Hippocampal formation (tissue), 2 donors: ENCODE data around the gene SINHCAF.
A peak's percentile ranks its signal among the peaks of the same experiment; 100 is the strongest.
"Not testable (repeated sequence)": the region's sequence is repeated elsewhere in the genome, so short reads cannot be mapped to it uniquely, and the experiment has no call there.

ENCODE experiments used
- DNase-seq, 2 donors: peaks; one replicate each; lab custom pipeline; 2025; lab: John Stamatoyannopoulos, UW

Gene SINHCAF

GRCh38 chr12:31263661-31264060, 62.3 kb downstream of the SINHCAF start:
- DNase-seq = no peak

DNA sequence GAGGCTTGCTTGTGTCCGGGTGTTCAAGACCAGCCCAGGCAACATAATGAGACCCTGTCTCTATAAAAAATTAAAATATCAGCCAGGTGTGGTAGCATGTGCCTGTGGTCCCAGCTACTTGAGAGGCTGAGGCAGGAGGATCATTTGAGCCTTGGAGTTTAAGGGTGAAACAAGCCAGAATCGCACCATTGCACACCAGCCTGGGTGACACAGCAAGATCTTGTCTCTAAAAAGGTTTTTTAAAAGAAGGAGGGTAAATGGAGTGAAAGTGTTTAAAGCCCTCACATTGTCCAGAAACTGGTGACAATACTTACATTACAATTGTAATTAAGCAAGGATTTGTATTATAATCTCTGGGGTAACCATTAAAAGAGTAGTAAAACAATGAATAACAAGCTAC, 64.2 kb downstream of the SINHCAF start:
- DNase-seq = no peak

DNA sequence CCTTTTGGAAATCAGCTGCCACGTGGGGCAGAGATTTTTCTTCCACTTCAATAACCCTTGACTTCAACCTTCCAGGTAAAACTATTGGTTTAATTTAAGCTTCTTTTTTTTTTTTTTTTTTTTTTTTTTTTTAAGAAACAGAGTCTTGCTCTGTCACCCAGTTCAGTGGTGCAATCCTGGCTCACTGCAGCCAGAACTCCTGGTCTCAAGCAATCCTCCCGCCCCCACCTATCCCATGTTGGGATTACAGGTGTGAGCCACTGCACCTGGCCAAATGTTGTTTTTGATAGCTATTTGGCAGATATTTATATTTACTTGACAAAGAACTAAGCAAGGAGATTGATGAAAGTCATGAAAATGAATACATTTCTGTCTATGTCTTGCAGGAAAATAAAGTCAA, 65.1 kb downstream of the SINHCAF start:
- DNase-seq = no peak

DNA sequence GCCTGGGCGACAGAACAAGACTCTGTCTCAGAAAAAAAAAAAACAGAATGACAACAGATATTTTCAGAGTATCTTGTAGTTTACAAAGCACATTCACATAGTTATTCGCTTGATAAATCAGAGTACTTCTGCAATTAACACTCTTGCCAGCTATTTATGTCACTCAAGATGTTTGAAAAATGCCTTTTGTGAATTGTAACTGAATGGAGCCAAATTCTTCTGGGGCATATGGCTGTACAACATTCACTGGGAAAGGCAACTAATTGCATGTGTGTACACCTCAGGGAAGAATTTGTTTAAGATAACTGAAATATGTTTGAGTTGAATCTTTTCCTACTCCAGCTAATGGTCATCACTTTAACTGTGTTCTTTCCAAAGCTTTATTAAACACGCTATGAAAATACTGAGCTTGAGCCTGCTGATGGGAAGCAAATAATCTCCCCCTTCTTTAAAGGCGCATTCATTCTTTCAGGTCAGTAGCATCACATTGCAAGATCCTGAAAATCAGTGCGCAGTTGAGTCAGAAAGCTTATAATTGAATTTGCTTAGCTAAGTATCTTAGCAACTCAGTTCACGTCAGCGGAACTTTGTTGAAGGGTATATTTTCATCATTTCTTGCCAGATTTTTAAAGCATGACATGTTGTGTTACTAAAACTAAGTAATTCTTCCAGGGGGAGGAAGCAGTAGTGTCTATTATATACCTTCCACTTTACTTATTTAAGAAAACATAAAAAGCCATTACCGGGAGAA, 66.6 kb downstream of the SINHCAF start:
- DNase-seq = no peak

GRCh38 chr12:31257784-31258183, 68.2 kb downstream of the SINHCAF start:
- DNase-seq = no peak

DNA sequence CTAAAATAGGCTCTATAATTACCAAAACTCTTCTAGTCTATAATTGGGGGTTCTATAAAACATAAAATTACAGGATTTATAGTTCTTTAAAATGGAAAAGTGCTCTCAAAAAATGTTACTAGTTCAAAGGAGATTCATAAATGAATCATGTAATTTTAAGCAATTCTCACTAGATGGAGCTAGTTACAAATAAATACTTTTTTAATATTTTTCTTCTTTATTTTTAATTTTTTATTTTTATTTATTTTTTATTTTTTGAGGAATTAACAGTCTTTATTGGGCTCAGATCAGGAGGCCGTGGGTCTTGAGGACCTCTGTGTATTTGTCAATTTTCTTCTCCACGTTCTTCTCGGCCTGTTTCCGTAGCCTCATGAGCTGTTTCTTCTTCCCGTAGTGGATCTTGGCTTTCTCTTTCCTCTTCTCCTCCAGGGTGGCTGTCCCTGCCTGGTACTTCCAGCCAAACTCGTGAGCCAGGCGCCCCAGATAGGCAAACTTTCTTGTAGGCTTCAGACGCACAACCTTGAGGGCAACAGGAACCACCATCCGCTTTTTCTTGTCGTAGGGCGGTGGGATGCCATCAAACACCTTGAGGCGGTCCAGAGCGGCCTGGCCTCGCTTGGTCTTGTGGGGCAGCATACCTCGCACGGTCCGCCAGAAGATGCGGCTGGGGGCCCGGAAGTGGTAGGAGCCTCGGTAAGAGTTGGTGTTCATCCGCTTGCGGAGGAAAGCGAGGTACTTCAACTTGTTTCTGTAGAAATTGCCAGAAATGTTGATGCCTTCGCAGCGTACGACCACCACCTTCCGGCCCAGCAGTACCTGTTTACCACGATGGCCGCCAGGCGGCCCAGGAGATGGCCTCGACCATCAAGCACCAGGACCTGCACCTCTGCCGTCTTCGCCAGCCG, 74.0 kb downstream of the SINHCAF start:
- not testable (repeated sequence) for DNase-seq

GRCh38 chr12:31250179-31250578, 75.8 kb downstream of the SINHCAF start:
- DNase-seq = no peak

- DNase-seq = no peak
Measured at GRCh38 chr12:31249356-31249755, 76.6 kb downstream of the SINHCAF start.

DNA sequence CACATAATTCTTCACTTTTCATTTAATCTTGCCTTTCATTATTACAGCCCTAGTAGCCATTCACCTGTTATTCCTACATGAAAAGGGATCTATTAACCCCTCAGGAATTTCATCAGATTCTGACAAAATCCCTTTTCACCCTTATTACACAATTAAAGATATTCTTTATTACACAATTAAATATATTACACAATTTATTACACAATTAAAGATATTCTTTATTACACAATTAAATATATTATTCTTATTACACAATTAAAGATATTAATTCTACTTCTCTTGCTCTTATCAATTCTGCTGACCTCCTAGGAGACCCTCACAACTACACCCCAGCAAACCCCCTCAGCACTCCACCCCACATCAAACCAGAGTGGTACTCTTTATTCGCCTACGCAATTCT, 77.1 kb downstream of the SINHCAF start:
- no peak for DNase-seq

DNA sequence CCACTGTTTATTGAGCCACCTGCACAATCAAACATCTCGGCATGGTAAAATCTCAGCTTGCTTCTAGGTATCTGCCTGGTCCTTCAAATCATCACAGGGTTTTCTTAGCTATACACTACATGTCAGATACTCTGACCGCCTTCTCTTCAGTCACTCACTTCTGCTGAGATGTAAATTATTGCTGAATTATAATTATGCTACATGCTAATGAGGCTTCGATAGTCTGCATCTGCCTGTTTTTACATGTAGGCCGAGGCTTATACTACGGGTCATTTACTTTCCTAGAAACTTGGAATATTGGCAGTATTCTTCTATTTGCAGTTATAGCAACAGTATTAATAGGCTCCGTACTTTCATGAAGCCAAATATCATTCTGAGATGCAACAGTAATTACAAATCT, 77.6 kb downstream of the SINHCAF start:
- DNase-seq = no peak

GRCh38 chr12:31246470-31246850, 79.5 kb downstream of the SINHCAF start:
- DNase-seq = no peak

GRCh38 chr12:31245822-31246469, 80.0 kb downstream of the SINHCAF start:
- DNase-seq = no peak

DNA sequence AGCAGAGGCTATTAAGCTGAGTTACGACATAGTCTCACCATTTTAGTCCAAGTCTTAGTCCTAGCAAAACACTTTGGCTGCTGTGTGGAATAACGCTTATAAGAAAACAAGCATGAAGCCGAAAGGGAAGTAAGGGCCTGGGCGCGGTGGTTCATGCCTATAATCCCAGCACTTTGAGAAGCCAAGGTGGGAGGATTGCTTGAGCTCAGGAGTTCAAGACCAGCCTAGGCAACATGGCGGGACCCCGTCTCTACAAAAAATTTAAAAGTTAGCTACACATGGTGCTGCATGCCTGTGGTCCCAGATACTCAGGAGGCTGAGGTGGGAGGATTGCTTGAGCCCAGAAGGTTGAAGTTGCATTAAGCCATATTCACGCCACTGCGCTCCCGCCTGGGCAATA, 83.5 kb downstream of the SINHCAF start:
- not testable (repeated sequence) for DNase-seq

GRCh38 chr12:31238764-31239387, 87.1 kb downstream of the SINHCAF start:
- DNase-seq = peak; percentile 37 to 59

- not testable (repeated sequence) for DNase-seq
Measured at GRCh38 chr12:31238333-31238732, 87.6 kb downstream of the SINHCAF start.

- no peak for DNase-seq
Measured at GRCh38 chr12:31236998-31237637, 88.8 kb downstream of the SINHCAF start.

DNA sequence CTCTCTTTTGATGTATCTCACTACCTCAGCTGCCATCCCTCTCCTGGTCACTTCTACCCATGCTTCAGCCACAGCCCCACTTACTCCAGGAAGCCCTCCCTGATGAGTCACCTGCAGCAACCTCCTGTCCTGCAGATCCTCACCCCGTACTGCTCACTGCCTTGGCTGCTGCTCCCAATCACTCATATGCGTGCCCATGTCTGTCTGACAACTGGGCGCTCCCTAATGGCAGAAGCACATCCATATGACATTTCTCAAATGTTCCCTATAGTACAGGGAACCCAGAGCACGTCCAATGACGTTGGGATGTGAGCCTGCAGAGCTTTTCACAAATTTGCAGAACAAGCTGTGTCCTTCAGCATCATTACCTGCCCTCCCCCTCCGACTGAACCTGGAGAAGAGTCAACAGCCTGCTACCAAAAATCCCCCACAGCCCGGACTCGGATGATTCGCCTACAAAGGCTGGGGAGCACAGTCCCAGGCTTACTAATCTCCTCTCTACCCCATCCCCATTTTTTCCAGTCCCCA, 90.0 kb downstream of the SINHCAF start:
- DNase-seq = no peak

DNA sequence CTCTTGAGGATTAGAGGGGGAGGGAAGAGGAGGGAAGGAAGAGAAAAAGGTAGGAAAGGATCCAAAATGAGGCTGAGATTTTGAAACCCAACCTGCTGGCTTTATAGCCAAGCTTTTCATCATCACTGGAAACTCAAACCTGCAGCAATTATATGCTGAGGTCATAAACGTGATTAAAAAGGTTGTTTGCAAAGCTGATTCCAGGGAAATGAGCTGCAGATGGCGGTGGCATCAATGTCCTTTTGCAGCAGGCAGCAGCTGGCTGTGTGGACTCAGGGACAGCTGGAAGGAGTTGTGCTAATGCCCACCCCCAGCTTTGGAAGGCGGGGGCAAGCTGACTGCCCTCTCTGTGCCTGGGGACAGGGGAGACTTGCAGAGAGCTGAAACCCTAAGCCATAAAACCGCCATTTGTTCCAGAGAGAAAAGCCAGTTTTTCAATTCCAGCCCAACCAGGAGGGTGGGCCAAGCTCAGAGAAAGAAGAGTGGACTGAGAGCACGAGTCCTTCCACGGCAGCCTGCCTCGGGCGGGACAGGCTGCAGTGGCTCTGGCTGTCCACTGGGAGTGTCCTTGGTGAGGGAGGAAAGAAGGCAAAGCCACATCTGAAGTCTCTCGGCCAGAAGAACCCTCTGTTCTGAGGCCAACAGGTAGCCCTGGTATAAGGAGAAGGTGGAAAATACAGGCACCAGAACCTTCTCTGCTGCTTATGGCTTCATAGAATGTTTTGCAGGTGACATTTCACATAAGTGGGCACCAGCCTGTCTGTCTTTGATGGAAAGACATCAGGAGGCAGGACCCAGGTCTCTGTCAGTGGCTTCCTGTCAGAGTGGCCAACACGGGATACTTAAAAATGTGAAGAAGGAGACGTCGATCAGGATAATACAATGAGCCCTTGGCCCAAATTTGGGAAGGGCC, 90.7 kb downstream of the SINHCAF start:
- peak; percentile 13 to 26 for DNase-seq

GRCh38 chr12:31234053-31234840, 91.7 kb downstream of the SINHCAF start:
- no peak for DNase-seq
